Osteoblast (primary cell): ENCODE measurements around the gene THTPA. TPM values are rescaled to one million over a fixed set of nuclear protein-coding genes. Genes with fewer than 3 reads are reported as not detected.

ENCODE experiments used
- DNase-seq: peaks from one replicate; pipeline ENCODE4 v3.0.0; 2011; ENCODE audit warnings: low spot score, mixed read lengths; ENCODE audit not compliant: insufficient read length; ENCODE audit errors: missing footprints
- H2AFZ ChIP-seq: 2 replicates; pipeline ENCODE4 v1.6.0; 2011; ENCODE audit warnings: mild to moderate bottlenecking, low read length
- H3K27ac ChIP-seq: 2 replicates; pipeline ENCODE4 v1.5.1; 2011; ENCODE audit warnings: mild to moderate bottlenecking, low read depth, low read length, moderate library complexity
- H3K27me3 ChIP-seq: 2 replicates; pipeline ENCODE4 v1.6.0; 2012; ENCODE audit warnings: mild to moderate bottlenecking, control low read depth, inconsistent platforms, low read length, moderate library complexity; ENCODE audit not compliant: insufficient read depth
- H3K36me3 ChIP-seq: 2 replicates; pipeline ENCODE4 v1.5.1; 2011; ENCODE audit warnings: mild to moderate bottlenecking, low read length, control low read depth, moderate library complexity; ENCODE audit not compliant: insufficient read depth
- H3K4me1 ChIP-seq: 2 replicates; pipeline ENCODE4 v1.5.1; 2011; ENCODE audit warnings: mild to moderate bottlenecking, low read length, control low read depth, moderate library complexity; ENCODE audit not compliant: insufficient read depth
- H3K4me2 ChIP-seq: 2 replicates; pipeline ENCODE4 v1.6.0; 2011; ENCODE audit warnings: mild to moderate bottlenecking, low read length; ENCODE audit not compliant: insufficient read depth
- H3K4me3 ChIP-seq: fragments of 200-600 bp; sonication (generic); 3 replicates; pipeline ENCODE4 v1.5.1; 2012; ENCODE audit warnings: mild to moderate bottlenecking, low read length, inconsistent platforms; ENCODE audit not compliant: insufficient read depth
- H3K79me2 ChIP-seq: 2 replicates; pipeline ENCODE4 v1.6.0; 2012; ENCODE audit warnings: mild to moderate bottlenecking, low read length, control low read depth, inconsistent platforms; ENCODE audit not compliant: insufficient read depth
- H3K9me3 ChIP-seq: 2 replicates; pipeline ENCODE4 v1.5.1; 2011; ENCODE audit warnings: low read depth, low read length, control low read depth
- H4K20me1 ChIP-seq: 2 replicates; pipeline ENCODE4 v1.6.0; 2012; ENCODE audit warnings: mild to moderate bottlenecking, low read length, control low read depth; ENCODE audit not compliant: insufficient read depth
- total RNA-seq: library from RNA; depleted of rRNA; stranded (reverse); fragments of >200 nt; gene quantifications from 2 replicates; pipeline ENCODE4 v1.2.3, GENCODE V29; 2012
- TF ChIP-seq, protein P1 (sequence below): IDR thresholded peaks from 2 replicates; pipeline ENCODE4 v1.5.1; 2011; ENCODE audit warnings: mild to moderate bottlenecking, low read depth, low read length, moderate library complexity; ENCODE audit errors: extremely low read depth

THTPA gene
- total RNA-seq, 1 donor = 27.5 TPM

DNA sequence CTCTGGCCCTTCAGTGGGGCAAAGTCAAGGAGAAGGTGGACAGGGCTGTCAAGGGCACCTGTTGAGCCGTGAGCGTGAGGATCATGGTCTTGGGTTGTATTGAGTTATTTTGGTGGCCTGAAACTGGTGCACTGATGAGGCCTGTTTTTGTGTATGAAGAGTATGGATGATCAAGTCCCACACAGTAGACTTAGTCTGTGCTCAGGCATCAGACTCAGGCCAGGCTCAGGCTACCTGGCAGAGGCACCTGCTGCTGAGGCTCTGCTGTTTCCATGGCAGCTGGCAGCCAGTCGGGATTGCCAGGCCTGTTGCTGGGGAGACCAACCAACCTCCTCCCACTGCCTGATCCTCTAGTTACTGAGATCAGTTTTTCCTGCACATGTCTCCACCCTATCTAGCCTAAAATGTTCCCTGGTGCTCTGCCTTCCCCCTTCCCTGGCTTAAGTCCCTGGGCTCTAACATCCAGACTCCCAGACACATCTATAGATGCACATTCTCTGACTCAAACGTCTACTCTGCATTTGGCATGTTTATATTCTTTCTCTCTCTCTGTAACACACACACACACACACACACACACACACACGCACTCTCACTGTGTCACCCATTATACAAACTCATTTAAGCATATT, 17.4 kb downstream of the THTPA start:
- H3K36me3 ChIP-seq = no peaks in the 10 kb centered on the region
- DNase-seq = peak; percentile 48
- TF ChIP-seq, protein P1, sequence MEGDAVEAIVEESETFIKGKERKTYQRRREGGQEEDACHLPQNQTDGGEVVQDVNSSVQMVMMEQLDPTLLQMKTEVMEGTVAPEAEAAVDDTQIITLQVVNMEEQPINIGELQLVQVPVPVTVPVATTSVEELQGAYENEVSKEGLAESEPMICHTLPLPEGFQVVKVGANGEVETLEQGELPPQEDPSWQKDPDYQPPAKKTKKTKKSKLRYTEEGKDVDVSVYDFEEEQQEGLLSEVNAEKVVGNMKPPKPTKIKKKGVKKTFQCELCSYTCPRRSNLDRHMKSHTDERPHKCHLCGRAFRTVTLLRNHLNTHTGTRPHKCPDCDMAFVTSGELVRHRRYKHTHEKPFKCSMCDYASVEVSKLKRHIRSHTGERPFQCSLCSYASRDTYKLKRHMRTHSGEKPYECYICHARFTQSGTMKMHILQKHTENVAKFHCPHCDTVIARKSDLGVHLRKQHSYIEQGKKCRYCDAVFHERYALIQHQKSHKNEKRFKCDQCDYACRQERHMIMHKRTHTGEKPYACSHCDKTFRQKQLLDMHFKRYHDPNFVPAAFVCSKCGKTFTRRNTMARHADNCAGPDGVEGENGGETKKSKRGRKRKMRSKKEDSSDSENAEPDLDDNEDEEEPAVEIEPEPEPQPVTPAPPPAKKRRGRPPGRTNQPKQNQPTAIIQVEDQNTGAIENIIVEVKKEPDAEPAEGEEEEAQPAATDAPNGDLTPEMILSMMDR = no peak
- no peaks in the 10 kb centered on the region for H3K79me2 ChIP-seq
- H3K27ac ChIP-seq = no peak overlapping the region
- no peak overlapping the region for H3K4me3 ChIP-seq
- no peaks in the 10 kb centered on the region for H4K20me1 ChIP-seq
- no peak overlapping the region for H2AFZ ChIP-seq
- no peaks in the 10 kb centered on the region for H3K4me1 ChIP-seq
- no peak overlapping the region for H3K4me2 ChIP-seq
- peaks cover 57% of the 10 kb centered on the region for H3K27me3 ChIP-seq
- H3K9me3 ChIP-seq = no peaks in the 10 kb centered on the region

DNA sequence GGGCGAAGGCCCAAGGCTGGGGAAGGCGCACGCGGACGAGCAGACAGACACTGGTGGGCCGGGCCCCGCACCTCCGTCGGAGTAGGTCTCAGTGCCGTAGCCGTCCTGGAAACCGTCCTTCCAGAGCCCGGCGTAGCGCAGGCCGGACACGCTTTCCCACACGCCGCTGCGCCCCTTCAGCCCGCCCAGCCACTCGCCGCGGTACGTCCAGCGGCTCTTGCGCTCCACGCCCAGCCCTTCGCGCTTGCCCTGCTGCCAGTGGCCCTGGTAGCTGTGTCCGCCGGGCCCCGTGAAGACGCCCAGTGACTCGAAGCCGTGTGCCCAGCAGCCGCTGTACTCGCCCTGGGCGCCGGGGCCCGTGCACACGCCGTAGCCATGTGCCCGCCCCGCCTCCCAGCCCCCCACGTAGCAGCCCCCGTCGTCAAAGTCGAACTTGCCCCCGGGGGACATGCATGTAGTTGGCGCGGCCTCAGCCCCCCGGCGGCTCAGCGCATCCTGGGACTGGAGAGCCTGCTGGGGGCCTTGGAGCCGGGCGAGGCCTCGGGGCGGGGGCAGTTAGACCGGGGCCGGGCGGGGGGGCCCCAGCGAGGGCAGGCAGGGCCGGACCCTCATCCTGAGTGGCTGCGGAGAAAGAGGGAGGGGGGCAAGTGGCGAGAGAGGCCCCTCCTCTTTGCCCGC, 21.1 kb downstream of the THTPA start:
- H2AFZ ChIP-seq = no peak overlapping the region
- H3K27me3 ChIP-seq = peaks cover 55% of the 10 kb centered on the region
- no peak overlapping the region for H3K4me3 ChIP-seq
- no peaks in the 10 kb centered on the region for H3K9me3 ChIP-seq
- peak; percentile 93 for DNase-seq
- no peak overlapping the region for H3K27ac ChIP-seq
- no peaks in the 10 kb centered on the region for H3K4me1 ChIP-seq
- TF ChIP-seq, protein P1 = no peak
- H3K4me2 ChIP-seq = no peak overlapping the region
- H3K79me2 ChIP-seq = no peaks in the 10 kb centered on the region
- no peaks in the 10 kb centered on the region for H4K20me1 ChIP-seq
- no peaks in the 10 kb centered on the region for H3K36me3 ChIP-seq

DNA sequence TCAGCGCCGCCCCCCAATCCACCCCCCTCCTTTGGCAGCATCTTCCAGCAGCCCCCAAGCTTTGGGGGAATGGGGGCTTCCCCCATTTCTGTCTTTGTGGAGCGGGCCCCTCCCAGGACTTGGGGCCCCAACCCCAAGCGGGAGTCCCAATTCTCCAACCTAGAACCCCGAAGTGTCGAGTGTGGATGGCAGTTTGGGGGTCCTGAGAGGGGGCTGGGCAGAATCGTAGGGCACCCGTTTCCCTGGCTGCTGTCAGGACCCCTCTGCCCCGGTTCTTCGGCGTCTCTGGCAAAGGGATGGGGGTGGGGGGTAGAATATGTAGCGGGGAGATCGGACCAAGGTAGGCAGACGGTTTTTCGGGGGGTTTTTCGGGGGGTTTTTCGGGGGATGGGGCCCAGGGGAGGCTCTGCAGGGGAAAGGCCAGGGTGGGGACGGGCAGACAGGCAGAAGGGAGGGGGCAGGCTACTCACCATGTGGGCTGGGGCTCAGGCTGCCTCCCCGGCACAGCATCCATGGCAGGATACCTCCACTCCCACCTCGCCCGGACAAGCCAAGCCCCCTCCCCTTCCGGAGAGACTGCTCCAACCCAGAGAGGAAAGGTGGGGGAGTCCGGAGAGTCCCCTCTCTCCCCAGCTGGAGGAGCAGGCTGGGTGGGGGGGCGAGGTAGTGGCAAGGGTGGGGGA, 21.8 kb downstream of the THTPA start:
- TF ChIP-seq, protein P1 = no peak
- no peak overlapping the region for H3K4me2 ChIP-seq

More for the DNA sequence above, 21.8 kb downstream of the THTPA start:
- Histone ChIP-seq H3K4me3 (no peak overlapping the region), H2AFZ (no peak overlapping the region), H3K27ac (no peak overlapping the region), H3K79me2 (no peaks in the 10 kb centered on the region), H3K27me3 (peaks cover 48% of the 10 kb centered on the region), H3K9me3 (no peaks in the 10 kb centered on the region), H3K4me1 (no peaks in the 10 kb centered on the region), H3K36me3 (no peaks in the 10 kb centered on the region), H4K20me1 (no peaks in the 10 kb centered on the region)
- no peak for DNase-seq
